BLaER1 (cell line): ENCODE measurements around the gene METTL25B.

Experiments
- H3K27ac ChIP-seq: shearing (Covaris generic); formaldehyde crosslinking; 2 replicates; pipeline ENCODE4 v1.8.1; 2022
- H3K27me3 ChIP-seq: shearing (Covaris generic); formaldehyde crosslinking; 2 replicates; pipeline ENCODE4 v1.8.1; 2022
- H3K36me3 ChIP-seq: shearing (Covaris generic); formaldehyde crosslinking; 2 replicates; pipeline ENCODE4 v1.8.1; 2022
- H3K4me1 ChIP-seq: shearing (Covaris generic); formaldehyde crosslinking; 2 replicates; pipeline ENCODE4 v1.8.1; 2022
- H3K4me2 ChIP-seq: shearing (Covaris generic); formaldehyde crosslinking; 2 replicates; pipeline ENCODE4 v1.8.1; 2022
- H3K4me3 ChIP-seq: shearing (Covaris generic); formaldehyde crosslinking; 2 replicates; pipeline ENCODE4 v1.8.1; 2022
- H3K9ac ChIP-seq: shearing (Covaris generic); formaldehyde crosslinking; 2 replicates; pipeline ENCODE4 v1.8.1; 2022
- H3K9me3 ChIP-seq: shearing (Covaris generic); formaldehyde crosslinking; 2 replicates; pipeline ENCODE4 v1.8.1; 2022
- H4K20me1 ChIP-seq: shearing (Covaris generic); formaldehyde crosslinking; 2 replicates; pipeline ENCODE4 v1.8.1; 2022
- Cebpa-rat ChIP-seq: shearing (Covaris generic); IDR thresholded peaks from 2 replicates; pipeline ENCODE4 v1.8.1; 2022

Gene METTL25B

DNA sequence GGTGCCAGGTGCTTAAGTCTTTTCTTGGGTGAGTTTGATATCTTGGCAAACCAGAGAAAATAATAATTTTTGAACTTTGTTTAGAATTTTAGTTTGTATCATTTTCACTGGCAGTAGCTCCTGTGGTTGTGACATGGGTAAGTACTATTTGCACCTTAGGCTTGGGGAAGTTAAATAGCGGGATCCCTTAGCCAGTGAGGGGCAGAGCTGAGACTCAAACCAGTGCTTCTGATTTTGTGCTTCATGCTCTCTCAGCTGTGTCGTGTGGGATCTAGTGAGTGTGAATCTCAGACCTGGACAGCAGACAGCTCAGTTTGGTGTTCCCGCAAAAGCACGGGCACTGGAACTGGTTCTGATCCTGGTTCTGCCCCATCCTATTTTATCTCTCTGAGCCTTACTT is 48.7 kb downstream of the METTL25B start:
- H3K4me1 ChIP-seq, result peaks cover 29% of the 10 kb centered on the region
- H3K9me3 ChIP-seq, result peaks cover 2% of the 10 kb centered on the region; the same call in 1 of the 2 replicates
- peaks cover 77% of the 10 kb centered on the region for H3K36me3 ChIP-seq
- H3K4me3 ChIP-seq, result no peak overlapping the region
- no peaks in the 10 kb centered on the region for H3K27me3 ChIP-seq
- TF ChIP-seq Cebpa-rat, result no peak
- H3K4me2 ChIP-seq, result no peak overlapping the region
- no peak overlapping the region for H3K9ac ChIP-seq
- peaks cover 96% of the 10 kb centered on the region for H4K20me1 ChIP-seq
- H3K27ac ChIP-seq, result no peak overlapping the region

DNA sequence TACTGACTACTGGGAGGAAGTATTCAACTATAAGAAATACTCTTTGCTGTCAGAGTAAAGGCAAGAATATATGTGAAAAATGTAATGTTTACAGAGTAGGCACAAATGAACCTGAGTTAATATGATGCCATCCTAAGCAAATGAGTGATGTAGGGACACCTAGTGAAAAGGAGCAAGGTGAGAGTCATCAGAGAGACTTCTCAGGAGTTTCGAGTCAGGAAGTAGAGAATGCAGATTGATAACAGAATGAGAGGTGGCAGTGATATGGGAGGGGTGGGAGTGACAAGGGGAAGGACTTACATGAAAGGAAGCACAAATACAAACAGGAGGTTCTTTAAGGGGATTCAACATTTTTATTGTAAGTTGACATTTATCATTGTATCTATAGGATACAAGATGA is 49.3 kb downstream of the METTL25B start:
- Histone ChIP-seq H3K4me1 (peaks cover 29% of the 10 kb centered on the region), H3K9me3 (peaks cover 5% of the 10 kb centered on the region; the same call in 1 of the 2 replicates), H3K4me2 (no peak overlapping the region), H3K36me3 (peaks cover 77% of the 10 kb centered on the region), H3K27me3 (no peaks in the 10 kb centered on the region), H3K9ac (no peak overlapping the region), H3K27ac (no peak overlapping the region), H4K20me1 (peaks cover 96% of the 10 kb centered on the region), H3K4me3 (no peak overlapping the region)
- TF ChIP-seq Cebpa-rat, result no peak

DNA sequence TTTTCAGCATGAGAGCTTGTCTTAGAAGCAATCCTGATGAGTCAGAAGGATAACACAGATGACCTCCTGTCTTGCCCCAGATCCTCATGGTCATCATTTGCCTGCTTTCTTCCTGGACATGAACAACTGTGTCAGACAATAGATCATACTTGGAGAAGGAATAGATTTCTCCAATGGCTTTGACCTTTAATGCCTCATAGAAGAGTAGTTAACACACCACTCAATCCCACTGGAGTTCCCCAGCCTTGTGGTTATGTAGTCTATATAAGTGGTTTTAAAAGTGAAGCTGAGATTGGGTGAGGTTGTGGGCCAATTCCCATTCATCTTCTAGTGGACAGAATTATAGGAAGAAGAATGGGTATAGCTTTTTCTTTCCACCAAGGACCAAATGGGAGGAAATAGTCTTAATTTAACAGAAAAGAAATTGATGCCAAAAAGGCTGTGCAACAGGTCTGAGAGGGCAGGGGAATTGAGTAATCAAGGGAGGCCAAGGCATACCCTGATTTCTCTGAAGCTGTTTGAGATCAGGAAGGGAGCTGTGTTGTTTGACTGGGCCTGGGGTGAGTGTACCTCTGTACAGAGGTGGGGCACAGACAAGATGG is 53.4 kb downstream of the METTL25B start:
- no peak for TF ChIP-seq Cebpa-rat
- H4K20me1 ChIP-seq, result peaks cover 96% of the 10 kb centered on the region
- no peaks in the 10 kb centered on the region for H3K27me3 ChIP-seq
- H3K4me2 ChIP-seq, result no peak overlapping the region
- no peak overlapping the region for H3K27ac ChIP-seq
- H3K9me3 ChIP-seq, result peaks cover 5% of the 10 kb centered on the region; the same call in 1 of the 2 replicates
- H3K36me3 ChIP-seq, result peaks cover 90% of the 10 kb centered on the region
- peaks cover 37% of the 10 kb centered on the region for H3K4me1 ChIP-seq
- H3K9ac ChIP-seq, result no peak overlapping the region
- no peak overlapping the region for H3K4me3 ChIP-seq

DNA sequence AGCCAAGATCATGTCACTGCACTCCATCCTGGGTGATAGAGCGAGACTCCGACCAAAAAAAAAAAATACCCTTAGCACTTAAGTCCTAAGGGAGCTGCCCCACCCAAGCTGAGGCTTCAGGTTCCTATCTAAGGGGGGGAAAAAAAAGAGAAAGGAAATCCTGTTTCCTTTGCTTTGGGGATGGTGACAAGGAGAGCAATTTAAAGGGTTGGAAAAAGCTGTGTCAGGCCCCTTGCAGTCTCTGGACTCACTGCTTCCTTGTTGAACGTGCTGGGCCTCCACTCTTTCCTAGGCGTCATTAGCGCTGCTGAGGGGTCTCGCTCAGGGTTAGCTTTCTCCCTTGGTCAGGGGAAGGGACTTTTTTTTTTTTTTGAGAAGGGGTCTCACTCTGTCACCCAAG is 57.2 kb downstream of the METTL25B start:
- H3K36me3 ChIP-seq, result peaks cover 97% of the 10 kb centered on the region
- H3K4me1 ChIP-seq, result peaks cover 30% of the 10 kb centered on the region
- H3K4me3 ChIP-seq, result no peak overlapping the region
- peaks cover 88% of the 10 kb centered on the region for H4K20me1 ChIP-seq
- peak overlapping the region; percentile 18; the same call in 1 of the 2 replicates for H3K27ac ChIP-seq
- no peak overlapping the region; the same call in 1 of the 2 replicates for H3K9ac ChIP-seq
- no peaks in the 10 kb centered on the region for H3K27me3 ChIP-seq
- peaks cover 5% of the 10 kb centered on the region; the same call in 1 of the 2 replicates for H3K9me3 ChIP-seq
- peak overlapping the region; percentile 58 for H3K4me2 ChIP-seq
- TF ChIP-seq Cebpa-rat, result no peak
